HG02970 (cell line): ENCODE measurements around the gene CACNA1I.

Source experiments
- ATAC-seq: cut with Tn5 transposase; IDR thresholded peaks from one replicate; pipeline ENCODE4 v1.9.1; 2021; ENCODE audit warnings: mild to moderate bottlenecking, moderate library complexity, moderate number of reproducible peaks; ENCODE audit not compliant: unreplicated experiment, low FRiP score

CACNA1I gene

DNA sequence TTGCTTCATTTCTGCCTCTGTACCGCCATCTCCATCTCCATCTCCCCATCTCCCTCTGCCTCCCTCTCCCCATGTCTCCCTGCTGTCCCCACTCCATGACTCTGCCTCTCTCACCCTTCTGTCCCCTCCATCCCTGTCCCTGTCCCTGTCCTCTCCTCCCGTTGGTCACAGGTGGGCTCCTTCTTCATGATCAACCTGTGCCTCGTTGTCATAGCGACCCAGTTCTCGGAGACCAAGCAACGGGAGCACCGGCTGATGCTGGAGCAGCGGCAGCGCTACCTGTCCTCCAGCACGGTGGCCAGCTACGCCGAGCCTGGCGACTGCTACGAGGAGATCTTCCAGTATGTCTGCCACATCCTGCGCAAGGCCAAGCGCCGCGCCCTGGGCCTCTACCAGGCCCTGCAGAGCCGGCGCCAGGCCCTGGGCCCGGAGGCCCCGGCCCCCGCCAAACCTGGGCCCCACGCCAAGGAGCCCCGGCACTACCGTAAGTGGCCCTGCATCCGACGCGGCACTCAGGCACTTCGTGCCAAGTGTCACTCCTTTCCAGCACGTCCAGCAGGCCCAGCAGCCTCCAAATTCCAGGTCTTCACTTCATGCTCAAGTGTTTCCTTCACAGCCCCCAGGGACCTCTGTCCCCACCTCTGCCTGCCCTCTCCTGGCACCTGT is 76.0 kb downstream of the CACNA1I start:
- no peak for ATAC-seq

DNA sequence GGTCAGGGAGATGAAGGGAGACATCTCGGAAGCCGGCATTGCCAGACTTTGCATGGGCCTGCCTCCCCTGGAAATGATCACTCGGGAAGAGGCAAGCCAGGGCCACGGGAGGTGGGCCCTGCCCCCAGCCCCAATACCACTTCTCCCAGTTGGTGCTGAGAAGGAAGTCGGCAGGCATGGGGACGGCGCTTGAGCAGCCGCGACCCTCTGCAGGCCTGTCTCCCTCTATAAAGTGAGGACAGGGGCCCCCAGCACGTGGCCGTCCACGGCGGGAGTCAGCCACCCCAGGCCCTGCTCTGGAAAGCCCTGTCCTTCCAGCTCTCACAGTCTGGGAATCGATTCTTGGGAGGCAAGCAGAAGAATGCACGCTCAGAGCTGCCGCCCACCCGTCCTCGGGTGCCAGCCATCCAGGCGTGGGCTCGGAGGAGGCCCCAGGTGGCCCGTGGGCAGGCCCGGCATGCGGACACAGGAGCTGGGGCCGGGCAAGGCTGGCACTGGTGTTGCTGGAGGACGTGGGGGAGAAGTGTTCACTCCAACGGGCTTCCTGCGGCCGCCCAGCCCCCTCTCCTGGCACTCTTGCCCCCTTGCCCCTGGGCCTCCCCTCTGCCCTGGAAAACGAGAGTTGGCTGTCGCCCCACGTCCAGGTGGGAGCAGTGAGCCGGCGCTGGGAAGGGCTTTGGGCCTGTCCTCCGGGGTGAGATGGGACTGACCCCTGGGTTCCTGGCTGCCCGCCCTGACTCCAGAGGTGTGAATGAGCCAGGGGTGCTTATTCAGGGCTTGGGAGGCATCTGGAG is 77.5 kb downstream of the CACNA1I start:
- no peak for ATAC-seq

DNA sequence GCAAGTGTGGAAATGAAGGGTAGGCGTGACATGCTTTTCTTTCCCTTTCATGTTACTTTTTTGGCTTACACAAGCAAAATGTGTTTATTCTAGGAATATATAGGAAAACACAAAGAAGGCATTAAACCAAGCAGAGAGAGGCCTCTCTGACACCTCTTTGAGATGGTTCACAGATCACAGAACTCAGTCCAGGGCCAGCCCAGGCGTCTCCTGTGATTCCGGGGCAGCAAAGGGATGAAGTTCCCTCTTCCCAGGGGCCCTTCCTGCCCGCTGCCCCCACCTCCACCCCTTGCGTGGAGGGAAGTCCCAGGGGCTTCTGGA is 78.0 kb downstream of the CACNA1I start:
- no peak for ATAC-seq

DNA sequence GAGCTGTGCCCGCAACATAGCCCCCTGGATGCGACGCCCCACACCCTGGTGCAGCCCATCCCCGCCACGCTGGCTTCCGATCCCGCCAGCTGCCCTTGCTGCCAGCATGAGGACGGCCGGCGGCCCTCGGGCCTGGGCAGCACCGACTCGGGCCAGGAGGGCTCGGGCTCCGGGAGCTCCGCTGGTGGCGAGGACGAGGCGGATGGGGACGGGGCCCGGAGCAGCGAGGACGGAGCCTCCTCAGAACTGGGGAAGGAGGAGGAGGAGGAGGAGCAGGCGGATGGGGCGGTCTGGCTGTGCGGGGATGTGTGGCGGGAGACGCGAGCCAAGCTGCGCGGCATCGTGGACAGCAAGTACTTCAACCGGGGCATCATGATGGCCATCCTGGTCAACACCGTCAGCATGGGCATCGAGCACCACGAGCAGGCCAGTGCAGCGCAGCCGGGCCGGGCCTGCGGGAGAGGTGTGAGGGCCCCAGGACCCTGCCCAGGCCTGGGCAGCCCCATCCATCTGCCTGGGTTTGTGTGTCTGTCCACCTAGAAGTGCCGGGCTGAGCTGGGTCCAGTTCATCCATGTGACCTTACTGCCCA is 79.0 kb downstream of the CACNA1I start:
- no peak for ATAC-seq

DNA sequence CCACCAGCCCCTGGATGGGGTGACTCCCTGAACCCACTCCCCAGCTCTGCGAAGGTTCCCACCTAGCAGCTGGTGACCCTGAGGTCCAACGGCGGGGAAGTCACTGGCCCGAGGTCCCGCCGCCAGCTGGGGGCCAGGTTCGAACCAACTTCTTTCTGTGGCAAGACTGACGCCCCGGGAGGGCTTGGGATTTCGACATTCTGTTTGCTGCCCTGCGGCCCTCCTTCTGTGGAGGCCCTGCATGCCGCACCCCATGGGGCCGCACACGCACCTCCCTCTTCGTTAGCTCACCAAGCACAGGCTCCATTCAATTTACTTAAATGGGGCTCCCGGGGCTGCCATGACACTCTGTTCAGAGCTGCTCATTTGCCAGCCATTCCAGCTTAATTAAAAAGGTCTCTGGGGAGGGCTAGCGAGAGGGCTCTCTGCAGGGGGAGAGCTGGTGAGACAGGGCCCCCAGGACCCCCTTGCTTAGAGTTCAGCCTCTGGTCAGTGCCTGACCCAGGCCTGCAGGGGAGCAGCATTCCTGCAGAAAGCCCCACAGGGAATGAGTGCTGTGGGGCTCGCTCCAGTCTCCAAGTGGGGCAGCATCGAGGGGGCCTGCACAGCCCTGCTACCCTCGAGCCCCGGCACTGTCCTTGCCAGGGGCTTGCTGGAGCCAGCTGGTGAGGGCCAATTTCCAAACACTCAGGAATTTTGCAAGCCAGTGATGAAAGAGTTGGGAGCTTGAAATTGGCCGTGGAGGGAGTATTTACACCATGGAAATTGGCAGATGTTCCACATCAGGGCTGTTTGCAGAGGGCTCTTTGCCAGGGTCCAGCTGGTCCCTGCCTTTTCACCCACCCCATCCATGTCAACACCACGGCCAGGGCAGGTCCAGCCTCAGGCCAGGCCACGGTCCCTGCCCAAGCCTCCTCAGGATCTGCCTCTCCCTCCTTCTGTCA is 80.8 kb downstream of the CACNA1I start:
- ATAC-seq = no peak

DNA sequence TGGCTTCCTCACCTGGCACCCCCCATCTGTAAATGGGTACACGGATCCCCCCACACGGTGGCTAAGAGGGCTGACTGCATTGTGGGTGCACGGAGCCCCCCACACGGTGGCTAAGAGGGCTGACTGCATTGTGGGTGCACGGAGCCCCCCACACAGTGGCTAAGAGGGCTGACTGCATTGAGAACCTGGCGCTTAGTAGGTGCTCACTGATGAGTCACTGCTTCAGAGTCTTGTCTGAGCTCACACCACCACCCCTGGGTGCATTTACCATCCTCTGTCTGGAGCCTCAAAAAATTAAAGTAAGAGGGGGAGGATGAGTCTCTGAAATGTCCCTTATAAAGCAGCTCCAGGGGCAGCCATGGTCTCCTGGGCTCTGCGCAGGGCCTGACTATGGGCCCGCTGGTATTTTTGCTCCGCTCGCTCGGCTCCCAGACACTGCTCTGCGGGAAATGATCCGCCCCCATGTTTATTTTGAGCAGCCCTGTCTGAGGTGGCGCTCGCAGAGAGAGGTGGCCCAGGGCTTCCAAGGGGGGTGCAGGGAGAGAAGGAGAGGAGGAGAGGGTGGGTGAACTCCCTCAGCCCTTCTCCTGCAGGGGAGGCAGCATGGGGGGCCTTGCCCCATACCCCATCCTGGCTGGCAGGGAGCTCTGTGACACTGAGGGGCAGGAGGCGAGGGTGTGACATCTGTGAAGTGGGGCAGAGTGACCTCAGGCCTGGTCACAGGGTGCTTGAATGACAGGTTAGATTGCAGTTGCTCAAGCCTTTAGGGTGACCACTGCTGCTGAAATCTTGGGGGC is 82.6 kb downstream of the CACNA1I start:
- no peak for ATAC-seq

DNA sequence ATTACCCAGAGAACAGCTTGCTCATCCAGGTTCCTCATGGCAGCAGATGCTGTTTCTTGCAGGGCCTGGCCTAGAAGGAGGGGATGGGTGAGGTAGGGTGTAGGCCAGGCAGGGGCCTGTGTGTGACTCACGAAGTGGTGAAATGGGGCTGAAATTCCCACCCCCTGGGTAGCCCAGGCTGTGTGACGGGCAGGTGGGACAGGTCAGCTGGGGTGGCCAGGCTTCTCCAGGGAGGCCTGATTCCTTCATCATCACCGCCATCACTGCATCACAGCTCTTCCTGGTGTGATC is 83.2 kb downstream of the CACNA1I start:
- no peak for ATAC-seq

DNA sequence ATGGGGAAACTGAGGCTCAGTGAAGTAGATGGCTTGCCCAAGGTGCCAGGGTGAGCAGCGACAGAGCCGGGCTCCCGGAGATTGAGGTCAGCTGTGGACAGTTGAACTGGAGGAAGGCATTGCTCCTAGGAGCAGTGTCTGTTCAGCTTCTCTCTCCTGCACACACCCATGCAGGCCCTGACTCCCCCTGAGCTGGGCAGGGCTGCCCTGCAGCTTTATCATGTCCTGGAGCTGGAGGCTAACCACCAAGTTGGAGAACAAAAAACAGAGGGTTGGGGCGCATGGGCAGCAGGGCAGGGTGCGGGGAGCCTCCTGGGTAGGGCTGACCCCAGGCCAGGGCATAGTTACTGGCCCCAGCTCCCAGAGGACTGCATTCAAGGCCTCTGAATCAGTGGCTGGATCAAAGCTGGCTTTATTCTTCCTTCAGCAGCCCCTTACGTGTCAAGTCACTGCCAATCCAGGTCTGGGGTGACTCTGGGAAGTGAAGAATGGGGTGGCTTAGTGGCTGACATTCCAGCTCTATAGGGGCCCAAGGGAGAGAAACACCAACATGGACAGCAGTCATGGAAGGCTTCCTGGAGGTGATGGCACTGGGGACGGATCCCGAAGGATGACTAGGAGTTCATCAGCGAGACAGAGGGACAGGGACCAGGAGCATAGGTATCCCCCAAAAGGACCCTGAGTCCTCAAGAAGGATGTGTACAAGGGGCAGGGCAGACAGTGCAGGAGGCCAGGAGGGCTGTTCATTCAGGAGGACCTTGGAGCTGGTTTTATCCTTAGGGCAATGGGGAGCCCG is 83.8 kb downstream of the CACNA1I start:
- no peak for ATAC-seq

DNA sequence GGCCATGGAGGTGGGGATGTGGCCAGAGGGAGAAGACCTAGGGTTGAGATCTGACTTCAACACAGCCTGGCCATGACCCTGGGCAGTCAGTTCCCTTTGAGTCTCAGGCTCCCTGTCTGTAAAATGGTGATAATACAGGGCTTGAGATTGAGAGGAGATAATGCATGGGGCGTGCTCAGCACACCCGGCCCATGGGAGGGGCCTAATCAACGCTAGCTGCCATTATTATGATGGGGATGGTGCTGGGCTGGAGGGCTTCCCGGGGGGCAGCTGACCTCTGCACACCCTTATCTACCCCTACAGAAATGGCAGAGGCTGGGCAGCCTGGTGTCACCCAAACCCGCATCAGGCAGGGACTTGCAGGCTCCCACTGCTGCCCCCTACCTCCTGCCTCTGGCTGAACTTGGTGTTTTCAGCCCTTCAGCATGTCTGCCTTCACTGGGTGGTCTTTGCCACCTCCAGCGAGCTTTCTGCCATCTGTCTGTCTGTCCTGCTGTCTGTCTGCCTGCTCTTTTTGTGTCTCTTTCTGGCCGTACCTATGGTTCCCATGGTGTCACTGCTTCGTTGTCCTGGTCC is 84.5 kb downstream of the CACNA1I start:
- no peak for ATAC-seq

DNA sequence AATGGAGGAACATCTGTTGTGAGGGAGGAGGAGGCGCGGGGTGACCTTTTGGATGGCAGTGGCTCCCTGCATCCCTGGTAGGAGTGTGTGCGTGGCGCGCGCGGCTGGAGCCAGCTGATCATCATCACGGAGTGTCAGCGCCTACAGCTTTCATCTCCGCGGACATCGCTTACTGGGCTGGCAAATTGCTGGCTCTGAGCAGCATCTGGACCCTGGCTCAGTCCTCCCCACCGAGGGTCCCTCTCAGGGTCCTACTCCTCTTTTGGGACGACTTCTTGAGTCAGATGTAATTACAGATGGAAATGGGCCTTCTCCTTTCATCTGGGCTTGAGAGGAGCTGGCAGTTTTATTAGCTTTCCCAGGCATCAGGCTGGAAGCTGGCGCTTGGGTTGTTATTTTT is 85.3 kb downstream of the CACNA1I start:
- ATAC-seq = no peak

DNA sequence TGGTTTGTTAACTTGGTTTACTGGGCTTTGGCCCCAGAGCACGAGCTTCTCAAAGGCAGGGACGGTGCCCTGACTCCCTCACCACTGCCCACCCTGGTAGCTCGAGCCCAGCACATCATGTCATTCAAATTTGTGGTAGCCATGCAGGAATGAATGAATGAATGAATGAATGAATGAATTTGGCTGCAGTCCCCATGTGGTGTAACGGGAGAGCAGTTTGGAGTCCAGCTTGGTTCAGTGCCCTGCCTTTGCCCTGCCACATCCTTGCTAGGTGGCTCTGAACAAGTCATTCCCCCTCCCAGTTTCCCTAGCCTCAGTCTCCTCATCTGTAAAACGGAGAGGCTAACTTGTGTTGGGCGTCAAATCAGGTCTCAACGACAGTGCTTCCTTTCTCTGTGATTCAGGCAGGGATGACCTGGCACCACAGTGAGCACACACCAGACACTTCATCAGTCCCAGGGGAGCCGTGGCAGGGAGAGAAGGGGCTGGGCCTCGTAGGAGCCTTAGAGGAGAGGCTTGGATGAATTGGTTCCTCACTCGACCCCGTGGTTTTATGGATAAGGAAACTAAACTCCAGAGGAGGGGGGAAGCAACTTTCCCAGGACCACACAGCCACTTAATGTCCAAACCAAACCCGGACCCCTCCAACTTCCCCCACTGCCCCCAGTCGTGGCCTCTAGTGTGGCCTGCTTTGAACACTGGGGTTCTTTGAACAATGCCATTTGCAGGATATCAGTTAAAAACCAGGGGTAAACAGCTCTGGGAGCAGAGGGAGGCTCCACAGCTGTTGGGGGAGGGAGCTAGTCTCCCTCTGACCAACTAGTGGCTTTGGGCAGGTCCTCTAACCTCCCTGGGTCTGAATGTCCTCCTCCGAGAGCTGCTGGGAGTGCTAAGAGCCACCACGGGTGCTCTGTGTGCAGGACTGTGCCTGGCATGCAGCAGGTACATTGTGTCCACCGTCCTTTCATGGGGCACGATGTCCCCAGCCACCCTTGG is 86.2 kb downstream of the CACNA1I start:
- ATAC-seq = no peak

DNA sequence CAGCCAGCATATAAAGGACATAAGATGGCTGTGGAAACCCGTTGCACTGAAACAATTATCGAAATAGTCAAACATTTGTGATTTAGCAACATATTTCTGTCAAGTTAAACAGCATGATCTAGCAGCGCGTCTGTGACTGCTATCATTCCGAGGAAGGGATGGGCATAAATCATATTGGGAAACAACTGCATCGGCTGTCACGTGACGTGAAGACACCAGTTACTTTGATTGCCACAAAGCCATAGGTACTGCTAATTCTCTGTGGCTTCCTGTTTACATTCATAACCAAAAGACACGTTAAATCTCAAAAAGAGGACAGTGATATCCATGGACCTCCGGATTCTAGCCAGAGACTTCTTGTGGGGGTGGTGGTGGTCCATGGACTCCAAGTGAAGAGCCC is 87.8 kb downstream of the CACNA1I start:
- no peak for ATAC-seq

DNA sequence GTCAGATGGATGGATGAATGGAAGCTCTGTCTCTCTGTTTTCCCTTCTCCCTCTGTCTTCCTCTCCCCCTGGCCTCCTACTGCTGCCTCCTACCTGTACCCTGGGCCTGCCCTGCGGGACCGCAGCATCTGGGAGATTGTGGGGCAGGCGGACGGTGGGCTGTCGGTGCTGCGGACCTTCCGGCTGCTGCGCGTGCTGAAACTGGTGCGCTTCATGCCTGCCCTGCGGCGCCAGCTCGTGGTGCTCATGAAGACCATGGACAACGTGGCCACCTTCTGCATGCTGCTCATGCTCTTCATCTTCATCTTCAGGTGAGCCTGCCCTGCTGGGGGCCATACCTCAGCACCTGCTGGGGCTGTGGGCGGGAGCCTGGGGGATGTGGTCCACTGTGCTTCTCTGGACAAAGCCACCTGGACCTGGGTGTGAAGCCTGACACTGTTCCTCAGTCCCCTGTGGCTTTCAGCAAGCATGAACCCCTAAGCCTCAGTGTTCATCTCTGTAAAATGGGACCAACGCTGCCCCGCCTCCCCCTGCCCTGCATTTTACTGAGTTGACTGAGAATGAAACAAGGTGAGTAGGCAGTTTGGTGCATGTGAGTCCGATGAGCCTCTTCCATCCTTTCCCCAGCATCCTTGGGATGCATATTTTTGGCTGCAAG is 88.4 kb downstream of the CACNA1I start:
- no peak for ATAC-seq

DNA sequence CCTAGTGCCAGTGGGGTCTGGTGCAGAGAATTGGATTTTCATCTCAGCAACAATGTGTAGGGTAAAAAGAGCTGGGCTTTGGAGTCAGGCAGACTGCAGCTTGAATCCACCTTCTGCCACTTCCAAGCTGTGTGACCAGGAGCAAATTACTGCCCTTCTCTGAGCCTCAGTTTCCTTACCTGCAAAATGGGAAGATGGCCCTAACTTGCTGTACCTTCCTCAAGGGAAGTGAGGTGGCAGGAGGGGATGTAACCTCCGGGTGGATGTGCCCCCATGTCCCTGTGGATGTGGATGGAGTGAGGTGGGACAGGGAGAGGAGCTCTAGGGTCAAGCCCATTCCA is 90.9 kb downstream of the CACNA1I start:
- ATAC-seq = no peak

DNA sequence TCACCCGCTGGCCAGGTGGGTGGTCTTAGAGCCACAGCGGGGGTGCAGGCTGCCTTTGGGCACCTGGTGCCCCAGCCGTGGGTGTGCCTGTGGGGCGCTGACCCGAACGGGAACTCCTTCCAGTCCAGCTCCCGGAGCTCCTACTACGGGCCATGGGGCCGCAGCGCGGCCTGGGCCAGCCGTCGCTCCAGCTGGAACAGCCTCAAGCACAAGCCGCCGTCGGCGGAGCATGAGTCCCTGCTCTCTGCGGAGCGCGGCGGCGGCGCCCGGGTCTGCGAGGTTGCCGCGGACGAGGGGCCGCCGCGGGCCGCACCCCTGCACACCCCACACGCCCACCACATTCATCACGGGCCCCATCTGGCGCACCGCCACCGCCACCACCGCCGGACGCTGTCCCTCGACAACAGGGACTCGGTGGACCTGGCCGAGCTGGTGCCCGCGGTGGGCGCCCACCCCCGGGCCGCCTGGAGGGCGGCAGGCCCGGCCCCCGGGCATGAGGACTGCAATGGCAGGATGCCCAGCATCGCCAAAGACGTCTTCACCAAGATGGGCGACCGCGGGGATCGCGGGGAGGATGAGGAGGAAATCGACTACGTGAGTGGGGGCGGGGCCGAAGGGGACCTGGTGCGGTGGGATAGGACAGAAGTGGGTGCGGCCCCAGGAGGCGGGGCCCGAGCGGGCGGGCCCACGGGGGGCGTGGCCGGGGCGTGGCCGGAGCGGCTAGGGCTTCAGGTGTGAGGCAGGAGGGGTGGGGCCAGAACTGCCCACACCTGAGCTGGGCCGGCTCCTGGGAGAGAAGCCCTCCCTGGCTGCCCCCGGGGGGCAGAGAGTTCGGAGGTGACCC is 91.5 kb downstream of the CACNA1I start:
- ATAC-seq = no peak

DNA sequence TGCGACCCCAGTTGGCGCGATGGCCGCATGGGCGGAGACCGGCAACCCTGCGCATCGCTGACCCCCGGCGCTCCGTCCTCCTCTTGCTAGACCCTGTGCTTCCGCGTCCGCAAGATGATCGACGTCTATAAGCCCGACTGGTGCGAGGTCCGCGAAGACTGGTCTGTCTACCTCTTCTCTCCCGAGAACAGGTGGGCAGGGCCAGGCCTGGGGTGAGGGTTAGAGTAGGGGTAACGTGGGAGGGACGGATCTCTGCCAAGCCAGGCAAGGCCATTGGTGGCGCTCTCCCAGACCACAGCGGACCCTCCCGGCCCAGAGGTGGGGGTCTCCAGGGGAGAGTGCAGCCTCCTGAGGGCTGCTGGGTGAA is 92.1 kb downstream of the CACNA1I start:
- ATAC-seq = no peak

DNA sequence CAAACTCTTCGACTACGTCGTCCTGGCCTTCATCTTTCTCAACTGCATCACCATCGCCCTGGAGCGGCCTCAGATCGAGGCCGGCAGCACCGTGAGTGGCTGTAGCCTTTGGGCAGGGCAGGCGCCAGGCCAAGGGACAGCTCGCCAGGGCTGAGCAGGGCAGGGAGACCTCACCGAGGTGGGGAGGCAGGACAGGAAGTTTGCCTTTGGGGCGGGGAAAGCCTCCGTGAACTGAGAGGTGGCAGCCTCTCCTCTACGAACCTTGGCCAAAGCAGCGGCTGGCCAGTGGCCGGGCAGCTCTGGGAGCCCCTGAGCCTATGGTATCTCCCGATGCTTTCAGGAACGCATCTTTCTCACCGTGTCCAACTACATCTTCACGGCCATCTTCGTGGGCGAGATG is 93.2 kb downstream of the CACNA1I start:
- no peak for ATAC-seq
